CD14-positive monocyte (primary cell): Measurements from ENCODE around the gene HENMT1. TPM values are rescaled to one million over a fixed set of nuclear protein-coding genes. Genes with fewer than 3 reads are reported as not detected.

Experiments
- DNase-seq, 3 donors: peaks; one replicate each; pipeline ENCODE4 v3.0.0-alpha.2; 2011 to 2022
- H2AFZ ChIP-seq: 2 replicates; pipeline ENCODE4 v1.6.0; 2012; ENCODE audit warnings: mild to moderate bottlenecking, low read depth, low read length, inconsistent platforms; ENCODE audit not compliant: insufficient read depth, poor library complexity, severe bottlenecking
- H3K27ac ChIP-seq, 2 donors: 1 replicate in 1 of 2; 2 replicates in 1 of 2; pipeline ENCODE4 v1.5.1; 2012 to 2013; ENCODE audit warnings: low read length in 2 of 2, control low read depth in 1 of 2, inconsistent platforms in 1 of 2, low read depth in 1 of 2, mild to moderate bottlenecking in 1 of 2
- H3K27me3 ChIP-seq, 2 donors: one replicate each; pipeline versions ENCODE4 v1.6.0 to v1.6.1; 2011 to 2013; ENCODE audit warnings: low read length in 2 of 2; ENCODE audit not compliant: control insufficient read depth in 2 of 2, insufficient read depth in 2 of 2
- H3K36me3 ChIP-seq, 2 donors: replicated peaks in 1 of 2; 1 replicate in 1 of 2; 2 replicates in 1 of 2; pipeline versions ENCODE4 v1.5.1 to v1.6.1; 2012 to 2013; ENCODE audit warnings: low read length in 2 of 2, control low read depth in 1 of 2, inconsistent platforms in 1 of 2, mild to moderate bottlenecking in 1 of 2; ENCODE audit not compliant: insufficient read depth in 2 of 2, control insufficient read depth in 1 of 2
- H3K4me1 ChIP-seq, 2 donors: 1 replicate in 1 of 2; 2 replicates in 1 of 2; pipeline versions ENCODE4 v1.5.1 to v1.6.1; 2012 to 2013; ENCODE audit warnings: low read length in 2 of 2, control low read depth in 1 of 2, inconsistent platforms in 1 of 2, mild to moderate bottlenecking in 1 of 2, moderate library complexity in 1 of 2; ENCODE audit not compliant: insufficient read depth in 2 of 2, control insufficient read depth in 1 of 2
- H3K4me2 ChIP-seq: replicated peaks from 2 replicates; pipeline ENCODE3; 2012; ENCODE audit warnings: low read length, moderate library complexity, mild to moderate bottlenecking; ENCODE audit not compliant: poor library complexity, severe bottlenecking; ENCODE audit errors: extremely low read depth
- H3K4me3 ChIP-seq, 3 experiments: fragments of 200-600 bp in 1 of 3; sonication (generic) in 1 of 3; replicated peaks in 1 of 3; 1 replicate in 2 of 3; 2 replicates in 1 of 3; pipeline ENCODE4 v1.5.1; 2011 to 2013; ENCODE audit warnings: low read length in 3 of 3, mild to moderate bottlenecking in 3 of 3, control low read depth in 2 of 3, low read depth in 2 of 3, inconsistent platforms in 1 of 3, moderate library complexity in 1 of 3
- H3K79me2 ChIP-seq: 2 replicates; pipeline ENCODE4 v1.6.0; 2012; ENCODE audit warnings: mild to moderate bottlenecking, control low read depth, inconsistent platforms, low read length, moderate library complexity; ENCODE audit not compliant: insufficient read depth
- H3K9ac ChIP-seq: 2 replicates; pipeline ENCODE4 v1.6.0; 2017; ENCODE audit warnings: low read length, mild to moderate bottlenecking; ENCODE audit not compliant: insufficient read depth, poor library complexity, severe bottlenecking
- H3K9me3 ChIP-seq, 2 donors: replicated peaks in 1 of 2; 1 replicate in 1 of 2; 2 replicates in 1 of 2; pipeline versions ENCODE4 v1.5.1 to v1.6.1; 2012 to 2013; ENCODE audit warnings: low read length in 2 of 2, control low read depth in 1 of 2; ENCODE audit not compliant: control insufficient read depth in 1 of 2, insufficient read depth in 1 of 2
- H4K20me1 ChIP-seq: 2 replicates; pipeline ENCODE4 v1.6.0; 2012; ENCODE audit warnings: mild to moderate bottlenecking, low read length, control low read depth, moderate library complexity; ENCODE audit not compliant: insufficient read depth
- H3K27ac Mint-ChIP-seq, 7 donors: one replicate each; pipeline ENCODE4 v1.8.0; 2020; ENCODE audit warnings: mild to moderate bottlenecking in 7 of 7, mixed read lengths in 7 of 7, moderate library complexity in 6 of 7, inconsistent platforms in 2 of 7
- H3K27me3 Mint-ChIP-seq, 3 donors: one replicate each; pipeline ENCODE4 v1.8.0; 2021 to 2022; ENCODE audit warnings: low read depth in 3 of 3, mild to moderate bottlenecking in 3 of 3, mixed read lengths in 3 of 3, moderate library complexity in 3 of 3, inconsistent platforms in 1 of 3
- H3K36me3 Mint-ChIP-seq, 2 donors: one replicate each; pipeline ENCODE4 v1.8.0; 2020; ENCODE audit warnings: mixed read lengths in 2 of 2, inconsistent platforms in 1 of 2, mild to moderate bottlenecking in 1 of 2
- H3K4me1 Mint-ChIP-seq: one replicate; pipeline ENCODE4 v1.8.0; 2020; ENCODE audit warnings: mild to moderate bottlenecking, mixed read lengths
- H3K4me3 Mint-ChIP-seq, 2 donors: one replicate each; pipeline ENCODE4 v1.8.0; 2020; ENCODE audit warnings: mild to moderate bottlenecking in 2 of 2, mixed read lengths in 2 of 2, moderate library complexity in 1 of 2
- H3K9me3 Mint-ChIP-seq, 7 donors: one replicate each; pipeline ENCODE4 v1.8.0; 2020 to 2022; ENCODE audit warnings: mixed read lengths in 7 of 7, mild to moderate bottlenecking in 6 of 7, moderate library complexity in 6 of 7, inconsistent platforms in 2 of 7
- CTCF ChIP-seq: fragments of 200-600 bp; IDR thresholded peaks from one replicate; pipeline ENCODE4 v1.8.0; 2022; ENCODE audit warnings: antibody characterized with exemption, mild to moderate bottlenecking
- WGBS: methylation state at CpG from one replicate; pipeline ENCODE4 v1.1.5; 2013; ENCODE audit warnings: missing lambda C conversion rate; ENCODE audit not compliant: insufficient coverage; 5-methylcytosine and 5-hydroxymethylcytosine counted together
- intact Hi-C, 2 donors: fragments of 100-400 bp; cut with micrococcal nuclease; formaldehyde crosslinking; loops; one replicate each; pipeline versions ENCODE4 v1.15.0 to v1.15.1; 2023
- polyA plus RNA-seq, 3 donors: library from polyadenylated mRNA; depleted of rRNA in 1 of 3; unstranded in 2 of 3; stranded (reverse) in 1 of 3; fragments of 300-500 nt in 2 of 3; fragments of >200 nt in 1 of 3; fragmentation: Illumina TruSeq in 2 of 3; gene quantifications; 1 replicate in 2 of 3; 2 replicates in 1 of 3; pipeline ENCODE4 v1.2.3, GENCODE V29; 2012 to 2021

HENMT1 gene
- polyA plus RNA-seq, 3 donors = 10.5 to 14.5 (median 13.4) TPM

GRCh38 chr1:108657356-108658080 lies 3.4 kb downstream of the HENMT1 start:
- no peak overlapping the region for H3K4me2 ChIP-seq
- no peak for DNase-seq
- no CpG with 5 or more reads among the region's 5 CpGs for WGBS
- H3K36me3 ChIP-seq = peaks cover 2 to 12% of the 10 kb centered on the region in 2 donors
- TF ChIP-seq CTCF = no peak
- H3K9ac ChIP-seq = no peak overlapping the region
- Mint-ChIP-seq H3K4me3 (no peak overlapping the region), H3K9me3 (no peaks in the 10 kb centered on the region), H3K27ac (no peak overlapping the region), H3K27me3 (no peaks in the 10 kb centered on the region), H3K36me3 (peaks cover 16 to 20% of the 10 kb centered on the region in 2 donors), H3K4me1 (peaks cover 42% of the 10 kb centered on the region)
- intact Hi-C loops = no loop called here
- H4K20me1 ChIP-seq = no peaks in the 10 kb centered on the region
- no peak overlapping the region for H3K4me3 ChIP-seq
- H3K27ac ChIP-seq = no peak overlapping the region
- H3K79me2 ChIP-seq = peaks cover 7% of the 10 kb centered on the region
- H3K27me3 ChIP-seq = no peaks in the 10 kb centered on the region
- H2AFZ ChIP-seq = no peak overlapping the region
- peaks cover 14 to 21% of the 10 kb centered on the region in 2 donors for H3K4me1 ChIP-seq
- no peaks in the 10 kb centered on the region for H3K9me3 ChIP-seq

- Histone ChIP-seq H3K4me3 (no peak overlapping the region), H3K9me3 (peaks cover 0 to 2% of the 10 kb centered on the region in 2 donors), H2AFZ (no peak overlapping the region), H3K36me3 (peaks cover 7 to 31% of the 10 kb centered on the region in 2 donors), H3K9ac (no peak overlapping the region), H3K27ac (no peak overlapping the region), H4K20me1 (no peaks in the 10 kb centered on the region), H3K4me1 (no peaks in the 10 kb centered on the region), H3K4me2 (no peak overlapping the region), H3K27me3 (no peaks in the 10 kb centered on the region), H3K79me2 (no peaks in the 10 kb centered on the region)
- intact Hi-C loops = no loop called here
- Mint-ChIP-seq H3K4me1 (peaks cover 28% of the 10 kb centered on the region), H3K27ac (no peak overlapping the region), H3K4me3 (no peak overlapping the region), H3K27me3 (no peaks in the 10 kb centered on the region), H3K36me3 (peaks cover 40 to 46% of the 10 kb centered on the region in 2 donors), H3K9me3 (peaks cover 0 to 4% (median 0%) of the 10 kb centered on the region in 7 donors)
- TF ChIP-seq CTCF = no peak
- WGBS = no CpG with 5 or more reads among the region's 2 CpGs
- no peak for DNase-seq
Observed at GRCh38 chr1:108653431-108654105, 7.3 kb downstream of the HENMT1 start.
